Neural cell (in vitro differentiated cells): ENCODE results near the gene SLC38A3. TPM values are rescaled to one million over a fixed set of nuclear protein-coding genes. Genes with fewer than 3 reads are reported as not detected.

Experiments
- H2AFZ ChIP-seq: fragments of 200-600, 300-800 bp; sonication (generic), shearing (Covaris generic); 2 replicates; pipeline ENCODE4 v1.6.0; 2014; ENCODE audit warnings: low read depth, mild to moderate bottlenecking, antibody characterized with exemption, low read length, moderate library complexity
- H3F3A ChIP-seq: fragments of 200-600 bp; shearing (Covaris generic); 2 replicates; pipeline ENCODE4 v1.6.1; 2016; ENCODE audit warnings: mild to moderate bottlenecking, moderate library complexity, mixed read lengths, antibody characterized with exemption, low read length; ENCODE audit not compliant: insufficient read depth, poor library complexity, severe bottlenecking
- H3K27ac ChIP-seq: fragments of 200-600, 300-800 bp; sonication (generic), shearing (Covaris generic); 2 replicates; pipeline ENCODE4 v1.5.1; 2014; ENCODE audit warnings: mild to moderate bottlenecking, low read length, moderate library complexity
- H3K27me3 ChIP-seq: fragments of 300-800, 200-600 bp; sonication (generic), shearing (Covaris generic); 2 replicates; pipeline ENCODE4 v1.6.0; 2014; ENCODE audit warnings: mild to moderate bottlenecking, low read depth, low read length, moderate library complexity; ENCODE audit not compliant: insufficient read depth
- H3K36me3 ChIP-seq: fragments of 300-800, 200-600 bp; sonication (generic), shearing (Covaris generic); 2 replicates; pipeline ENCODE4 v1.5.1; 2014; ENCODE audit warnings: mild to moderate bottlenecking, antibody characterized with exemption, low read length, moderate library complexity; ENCODE audit not compliant: insufficient read depth
- H3K4me2 ChIP-seq: fragments of 300-800, 200-600 bp; sonication (generic), shearing (Covaris generic); 2 replicates; pipeline ENCODE4 v1.6.0; 2014; ENCODE audit warnings: mild to moderate bottlenecking, low read length
- H3K4me3 ChIP-seq: fragments of 300-800, 200-600 bp; sonication (generic), shearing (Covaris generic); 2 replicates; pipeline ENCODE4 v1.5.1; 2014; ENCODE audit warnings: mild to moderate bottlenecking, low read length, moderate library complexity
- H3K79me2 ChIP-seq: fragments of 200-600 bp; shearing (Covaris generic); replicated peaks from 2 replicates; pipeline ENCODE4 v1.6.0; 2014; ENCODE audit warnings: mild to moderate bottlenecking, low read length, moderate library complexity; ENCODE audit not compliant: insufficient read depth
- H3K9ac ChIP-seq: fragments of 300-800, 200-600 bp; sonication (generic), shearing (Covaris generic); 2 replicates; pipeline ENCODE4 v1.6.1; 2016; ENCODE audit warnings: mild to moderate bottlenecking, low read length, mixed read lengths
- H3K9me2 ChIP-seq: fragments of 200-600 bp; shearing (Covaris generic); 2 replicates; pipeline ENCODE4 v1.6.1; 2016; ENCODE audit warnings: mild to moderate bottlenecking, low read length, mixed read lengths; ENCODE audit not compliant: insufficient read depth
- H3K9me3 ChIP-seq: fragments of 200-600, 300-800 bp; sonication (generic), shearing (Covaris generic); 2 replicates; pipeline ENCODE4 v1.6.1; 2016; ENCODE audit warnings: mild to moderate bottlenecking, mixed run types, low read length, moderate library complexity, mixed read lengths
- H4K20me1 ChIP-seq: fragments of 200-600 bp; shearing (Covaris generic); 2 replicates; pipeline ENCODE4 v1.6.1; 2016; ENCODE audit warnings: mild to moderate bottlenecking, mixed run types; ENCODE audit not compliant: insufficient read depth
- CTCF ChIP-seq: fragments of 450-650 bp; IDR thresholded peaks from 2 replicates; pipeline ENCODE4 v1.5.1; 2014; ENCODE audit warnings: antibody characterized with exemption, mild to moderate bottlenecking, moderate library complexity; ENCODE audit not compliant: poor library complexity, severe bottlenecking
- EP300 ChIP-seq: fragments of 450-650 bp; conservative IDR thresholded peaks from 2 replicates; pipeline ENCODE4 v1.6.1; 2014; ENCODE audit warnings: antibody characterized with exemption, mild to moderate bottlenecking, moderate library complexity; ENCODE audit not compliant: poor library complexity, severe bottlenecking
- EZH2 ChIP-seq: fragments of 200-600, 300-800 bp; shearing (Covaris generic), sonication (generic); IDR thresholded peaks from 2 replicates; pipeline ENCODE4 v1.6.1; 2014; ENCODE audit warnings: antibody characterized with exemption, low read length, borderline replicate concordance, mild to moderate bottlenecking; ENCODE audit not compliant: insufficient read depth, poor library complexity, severe bottlenecking
- MXI1 ChIP-seq: fragments of 450-650 bp; conservative IDR thresholded peaks from 2 replicates; pipeline ENCODE4 v1.6.1; 2014; ENCODE audit warnings: antibody characterized with exemption, mild to moderate bottlenecking; ENCODE audit not compliant: poor library complexity, severe bottlenecking
- POLR2AphosphoS5 ChIP-seq: IDR thresholded peaks from 2 replicates; pipeline ENCODE4 v1.6.1; 2012
- RAD21 ChIP-seq: fragments of 450-650 bp; conservative IDR thresholded peaks from 2 replicates; pipeline ENCODE4 v1.6.1; 2014; ENCODE audit warnings: antibody characterized with exemption, mild to moderate bottlenecking, moderate library complexity
- REST ChIP-seq: IDR thresholded peaks from 2 replicates; pipeline ENCODE4 v1.6.1; 2012; ENCODE audit warnings: borderline replicate concordance
- SMC3 ChIP-seq: fragments of 450-650 bp; conservative IDR thresholded peaks from 2 replicates; pipeline ENCODE4 v1.6.1; 2014; ENCODE audit warnings: antibody characterized with exemption, mild to moderate bottlenecking, moderate library complexity; ENCODE audit not compliant: poor library complexity
- TAF1 ChIP-seq: IDR thresholded peaks from 2 replicates; pipeline ENCODE4 v1.6.1; 2012; ENCODE audit warnings: low read depth
- polyA plus RNA-seq: library from polyadenylated mRNA; depleted of rRNA; stranded (reverse); fragments of >200 nt; gene quantifications from 2 replicates; pipeline ENCODE4 v1.2.3, GENCODE V29; 2014

SLC38A3 gene
- polyA plus RNA-seq, 1 donor from 2014 or later = not detected

- Histone ChIP-seq H3K4me3 (peak overlapping the region; percentile 58), H3K9me2 (no peaks in the 10 kb centered on the region), H2AFZ (no peak overlapping the region), H3K9me3 (no peaks in the 10 kb centered on the region), H4K20me1 (no peaks in the 10 kb centered on the region), H3F3A (no peaks in the 10 kb centered on the region), H3K36me3 (no peaks in the 10 kb centered on the region), H3K4me2 (peak overlapping the region; percentile 74), H3K79me2 (peaks cover 22% of the 10 kb centered on the region), H3K27ac (peak overlapping the region; percentile 89), H3K27me3 (no peaks in the 10 kb centered on the region), H3K9ac (peak overlapping the region; percentile 66)
- TF ChIP-seq POLR2AphosphoS5 = peak; percentile 54
- TF ChIP-seq EP300 = peak; percentile 84
- TF ChIP-seq TAF1 = no peak
- TF ChIP-seq SMC3 = no peak
- TF ChIP-seq REST = peak; percentile 67
- peak; percentile 69 for TF ChIP-seq MXI1
- peak; percentile 23 for TF ChIP-seq CTCF
- no peak for TF ChIP-seq EZH2
- peak; percentile 33 for TF ChIP-seq RAD21
These were observed 28.1 kb downstream of the SLC38A3 start for GRCh38 chr3:50233176-50233575.

- TF ChIP-seq MXI1 (peak; percentile 62), RAD21 (peak; percentile 38), CTCF (peak; percentile 26), EZH2 (no peak), REST (peak; percentile 84), POLR2AphosphoS5 (peak; percentile 94), EP300 (peak; percentile 48), TAF1 (peak; percentile 95), SMC3 (peak; percentile 51)
- Histone ChIP-seq H3K27ac (peak within 1 kb of the TSS; percentile 69), H3K9me2 (no peaks in the 10 kb centered on the region), H3K9ac (peak within 1 kb of the TSS; percentile 78), H3K79me2 (peaks cover 49% of the 10 kb centered on the region), H3K4me2 (peak within 1 kb of the TSS; percentile 100), H2AFZ (no peak within 1 kb of the TSS), H4K20me1 (no peaks in the 10 kb centered on the region), H3K27me3 (no peaks in the 10 kb centered on the region), H3K4me3 (peak within 1 kb of the TSS; percentile 87), H3F3A (no peaks in the 10 kb centered on the region), H3K9me3 (no peaks in the 10 kb centered on the region), H3K36me3 (no peaks in the 10 kb centered on the region)
These were observed 30.8 kb downstream of the SLC38A3 start, which contains the start of gene GNAI2 for GRCh38 chr3:50235716-50236483. TSS of gene GNAI2 (plus strand) at chr3:50236204. CDS start at chr3:50236336, 132 bp downstream.
